Heart right ventricle (tissue), 16 donors: ENCODE results near the gene TGFBR1. TPM values are rescaled to one million over a fixed set of nuclear protein-coding genes. Genes with fewer than 3 reads are reported as not detected.

Experiments
- ATAC-seq, 8 donors: fragments of 200-7000 bp; cut with Tn5 transposase; one replicate each; pipeline ENCODE4 v1.9.1; 2020; ENCODE audit warnings: mild to moderate bottlenecking in 8 of 8, moderate library complexity in 8 of 8, moderate number of reproducible peaks in 1 of 8
- DNase-seq, 2 donors: peaks; one replicate each; pipeline ENCODE4 v3.0.0-alpha.2; 2020
- H3K27ac ChIP-seq, 10 donors: fragments of 200-600 bp; sonication (generic) in 2 of 10; one replicate each; pipeline versions ENCODE4 v1.5.0 to v1.8.0; 2020 to 2022; ENCODE audit warnings: mild to moderate bottlenecking in 3 of 10
- H3K27me3 ChIP-seq, 7 donors: fragments of 200-600 bp; one replicate each; pipeline ENCODE4 v1.8.0; 2021 to 2022; ENCODE audit warnings: mild to moderate bottlenecking in 2 of 7
- H3K36me3 ChIP-seq, 9 donors: fragments of 200-600 bp; sonication (generic) in 1 of 9; one replicate each; pipeline versions ENCODE4 v1.5.0 to v1.8.0; 2020 to 2022; ENCODE audit warnings: mild to moderate bottlenecking in 2 of 9
- H3K4me1 ChIP-seq, 9 donors: fragments of 200-600 bp; sonication (generic) in 1 of 9; one replicate each; pipeline versions ENCODE4 v1.5.0 to v1.8.0; 2020 to 2022; ENCODE audit warnings: mild to moderate bottlenecking in 4 of 9
- H3K4me3 ChIP-seq, 10 donors: fragments of 200-600 bp; sonication (generic) in 2 of 10; one replicate each; pipeline versions ENCODE4 v1.5.0 to v1.8.0; 2020 to 2022; ENCODE audit warnings: mild to moderate bottlenecking in 7 of 10, moderate library complexity in 2 of 10
- H3K9me3 ChIP-seq, 11 donors: fragments of 200-600 bp in 10 of 11; sonication (generic) in 2 of 11; one replicate each; pipeline versions ENCODE4 v1.5.0 to v1.8.0; 2013 to 2022; ENCODE audit warnings: mild to moderate bottlenecking in 2 of 11, control low read depth in 1 of 11, moderate library complexity in 1 of 11
- WGBS, 2 donors: extraction: QIAGEN DNeasy Blood & Tissue Kit; methylation state at CpG; one replicate each; pipeline ENCODE4 v1.1.7; 2013; ENCODE audit warnings: inconsistent platforms in 1 of 2; 5-methylcytosine and 5-hydroxymethylcytosine counted together
- intact Hi-C, 10 donors: fragments of 100-400 bp; cut with DNase I; formaldehyde crosslinking; loops; one replicate each; pipeline versions ENCODE4 v1.11.1 to v1.14.2; 2022
- polyA plus RNA-seq, 2 donors: library from polyadenylated mRNA; stranded (reverse); fragments of 200-250 nt; gene quantifications; one replicate each; pipeline ENCODE4 v1.2.3, GENCODE V29; 2013
- total RNA-seq, 10 donors: library from RNA; stranded (reverse); fragmentation: NEBNext Ultra II Directional in 3 of 10; extraction: Animal tissue kit (Norgen Biotek cat#: 25700) in 3 of 10; gene quantifications; one replicate each; pipeline versions ENCODE4 v1.2.1 to v1.2.4, GENCODE V29; 2021 to 2023
- TF ChIP-seq, protein P1 (sequence below), 9 donors: fragments of 200-600 bp; sonication (generic) in 2 of 9; IDR thresholded peaks; one replicate each; pipeline versions ENCODE4 v1.5.0 to v1.8.0; 2021 to 2022; ENCODE audit warnings: antibody characterized with exemption in 9 of 9, mild to moderate bottlenecking in 5 of 9, moderate library complexity in 1 of 9
- donor health status: Arrhythmogenic right ventricular cardiomyopathy.
- donor health status: ischemic (EF 13 %, LVEDD 7.1; RV severe dilation, severe dysfunction).
- donor health status: healthy with polysubstance abuse.
- donor health status: DM: no; HTN: yes; CAD: no.
- donor health status: DM: no; HTN: no; CAD: no.
- donor health status: ischemic (EF 25% LVEDD 6.9; RV normal size, moderate dysfunction).
- donor health status: ischemic (EF 25% LVEDD 5.7; RV mildly dilated, moderate dysfunction).
- donor health status: healthy.
- donor health status: DM: yes; HTN: yes; CAD: no.
- donor health status: Ischemic cardiomyopathy.
- donor health status: ischemic (EF 35%, LVEDD 5.7; RV mildly dilated, moderate dysfunction).
- donor health status: nonischemic (EF 11% LVEDD 7.7; RV severe dilation, severe dysfunction).
- donor health status: DM: yes; HTN: yes; CAD: no.
- donor health status: PGD.
- donor health status: ischemic (EF 29% LVEDD 5.4; RV normal size, mild dysfunction).
- donor health status: nonischemic (EF 23%, LVEDD 6.1; RV moderate dilation, normal function).

Gene TGFBR1
- total and polyA plus RNA-seq, 12 donors, result 4.9 to 25.4 (median 13.5) TPM

DNA sequence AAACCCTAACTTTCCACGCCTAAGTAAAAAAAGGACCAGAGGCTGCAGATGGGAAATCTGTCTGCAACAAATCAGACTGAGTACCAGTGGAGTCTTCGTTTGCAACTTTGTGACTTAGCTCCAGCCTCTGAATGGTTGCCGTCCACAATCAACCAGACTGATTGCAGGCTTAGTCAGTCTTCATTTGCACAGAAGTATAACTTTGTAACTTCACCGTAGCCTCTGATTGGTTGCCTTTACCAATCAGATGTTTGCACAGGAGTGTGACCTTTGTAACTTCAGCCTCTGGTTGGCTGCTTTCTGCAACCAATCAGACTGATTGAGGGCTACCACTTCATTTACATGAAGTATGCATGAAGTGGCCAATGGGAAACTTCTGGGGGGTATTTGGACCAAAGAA is 53.7 kb downstream of the TGFBR1 start:
- H3K9me3 ChIP-seq, result no peaks in the 10 kb centered on the region
- no peak overlapping the region for H3K4me3 ChIP-seq
- no peaks in the 10 kb centered on the region for H3K36me3 ChIP-seq
- DNase-seq, result no peak
- WGBS, 2 donors, result 65 to 69% methylated on average over 4 of the region's 4 CpGs
- ATAC-seq, result no peak
- TF ChIP-seq, protein P1, sequence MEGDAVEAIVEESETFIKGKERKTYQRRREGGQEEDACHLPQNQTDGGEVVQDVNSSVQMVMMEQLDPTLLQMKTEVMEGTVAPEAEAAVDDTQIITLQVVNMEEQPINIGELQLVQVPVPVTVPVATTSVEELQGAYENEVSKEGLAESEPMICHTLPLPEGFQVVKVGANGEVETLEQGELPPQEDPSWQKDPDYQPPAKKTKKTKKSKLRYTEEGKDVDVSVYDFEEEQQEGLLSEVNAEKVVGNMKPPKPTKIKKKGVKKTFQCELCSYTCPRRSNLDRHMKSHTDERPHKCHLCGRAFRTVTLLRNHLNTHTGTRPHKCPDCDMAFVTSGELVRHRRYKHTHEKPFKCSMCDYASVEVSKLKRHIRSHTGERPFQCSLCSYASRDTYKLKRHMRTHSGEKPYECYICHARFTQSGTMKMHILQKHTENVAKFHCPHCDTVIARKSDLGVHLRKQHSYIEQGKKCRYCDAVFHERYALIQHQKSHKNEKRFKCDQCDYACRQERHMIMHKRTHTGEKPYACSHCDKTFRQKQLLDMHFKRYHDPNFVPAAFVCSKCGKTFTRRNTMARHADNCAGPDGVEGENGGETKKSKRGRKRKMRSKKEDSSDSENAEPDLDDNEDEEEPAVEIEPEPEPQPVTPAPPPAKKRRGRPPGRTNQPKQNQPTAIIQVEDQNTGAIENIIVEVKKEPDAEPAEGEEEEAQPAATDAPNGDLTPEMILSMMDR (IDR thresholded peaks at IDR 0.05), result no peak
- intact Hi-C loops, result no loop called here
- no peak overlapping the region for H3K27ac ChIP-seq
- peaks cover 0 to 5% (median 0%) of the 10 kb centered on the region in 9 donors for H3K4me1 ChIP-seq
- H3K27me3 ChIP-seq, result peaks cover 0 to 7% (median 0%) of the 10 kb centered on the region in 7 donors

DNA sequence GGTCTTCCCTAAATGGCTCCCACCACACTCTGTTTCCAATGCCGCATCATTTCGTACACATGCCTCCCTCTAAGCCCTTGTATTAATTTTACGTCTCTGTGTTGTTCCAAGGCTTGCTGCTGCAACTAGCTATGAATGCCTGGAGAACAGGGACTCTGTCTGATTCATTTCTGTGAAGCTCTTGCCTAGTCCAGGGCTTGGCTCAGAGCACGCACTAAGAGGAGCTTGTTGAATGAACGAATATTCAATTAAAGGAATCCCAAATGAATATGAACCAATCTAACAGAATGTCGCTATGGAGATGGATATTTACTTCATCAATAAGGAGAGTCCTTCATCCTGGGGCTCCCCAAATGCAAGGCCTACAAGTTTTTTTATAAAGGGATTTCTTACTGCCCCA is 55.3 kb downstream of the TGFBR1 start:
- Histone ChIP-seq H3K27me3 (peaks cover 0 to 7% (median 0%) of the 10 kb centered on the region in 7 donors), H3K27ac (no peak overlapping the region), H3K9me3 (no peaks in the 10 kb centered on the region), H3K36me3 (no peaks in the 10 kb centered on the region), H3K4me1 (peaks cover 0 to 5% (median 0%) of the 10 kb centered on the region in 9 donors), H3K4me3 (no peak overlapping the region)
- intact Hi-C loops, result loop anchor here in 1 of 10 donors (10.0 kb wide), 1 partner anchor 1425 kb away; no protein-coding TSS in a partner anchor
- 91% methylated on average over 6 of the region's 6 CpGs for WGBS, 2 donors
- DNase-seq (no peak), ATAC-seq (no peak)
- TF ChIP-seq, protein P1 (IDR thresholded peaks at IDR 0.05), result no peak

DNA sequence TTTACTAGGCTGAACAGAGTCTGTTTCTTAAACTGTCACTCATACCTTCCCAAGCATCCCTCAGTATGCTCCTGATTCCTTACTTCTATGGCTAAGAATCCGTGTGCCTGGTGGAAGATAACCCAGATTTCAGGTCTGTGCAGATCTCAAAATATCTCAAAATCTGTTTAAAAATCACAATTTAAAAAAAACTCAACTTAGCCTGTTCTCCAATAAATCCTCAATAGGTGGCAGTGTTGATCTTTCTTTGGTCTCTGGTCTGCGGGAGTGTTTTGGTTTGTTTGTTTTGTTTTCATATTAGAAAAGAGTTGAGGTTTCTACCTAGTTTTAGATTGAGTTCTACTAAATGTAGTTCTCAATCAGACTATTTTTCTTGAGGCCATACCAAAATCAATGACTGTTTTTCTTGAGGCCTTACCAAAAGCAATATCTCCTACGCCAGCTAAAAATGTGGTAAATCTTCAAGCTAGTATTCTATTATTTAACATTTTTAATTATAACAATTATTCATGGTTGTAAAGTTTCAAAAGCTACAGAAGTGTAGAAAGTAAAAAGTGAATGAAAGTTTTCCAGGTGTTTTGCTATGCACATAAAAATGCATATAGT is 57.9 kb downstream of the TGFBR1 start:
- no peaks in the 10 kb centered on the region for H3K36me3 ChIP-seq
- H3K4me3 ChIP-seq, result no peak overlapping the region
- H3K4me1 ChIP-seq, result peaks cover 0 to 5% (median 0%) of the 10 kb centered on the region in 9 donors
- TF ChIP-seq, protein P1 (IDR thresholded peaks at IDR 0.05), result peak; percentile 12 to 76 (median 61)
- ATAC-seq (no peak), DNase-seq (no peak)
- peaks cover 0 to 1% (median 0%) of the 10 kb centered on the region in 7 donors for H3K27me3 ChIP-seq
- no peaks in the 10 kb centered on the region for H3K9me3 ChIP-seq
- no peak overlapping the region for H3K27ac ChIP-seq
- intact Hi-C loops, result loop anchor here in 1 of 10 donors (10.0 kb wide), 1 partner anchor 1422 kb away; no protein-coding TSS in a partner anchor
- 32 to 35% methylated on average over 3 of the region's 3 CpGs for WGBS, 2 donors

DNA sequence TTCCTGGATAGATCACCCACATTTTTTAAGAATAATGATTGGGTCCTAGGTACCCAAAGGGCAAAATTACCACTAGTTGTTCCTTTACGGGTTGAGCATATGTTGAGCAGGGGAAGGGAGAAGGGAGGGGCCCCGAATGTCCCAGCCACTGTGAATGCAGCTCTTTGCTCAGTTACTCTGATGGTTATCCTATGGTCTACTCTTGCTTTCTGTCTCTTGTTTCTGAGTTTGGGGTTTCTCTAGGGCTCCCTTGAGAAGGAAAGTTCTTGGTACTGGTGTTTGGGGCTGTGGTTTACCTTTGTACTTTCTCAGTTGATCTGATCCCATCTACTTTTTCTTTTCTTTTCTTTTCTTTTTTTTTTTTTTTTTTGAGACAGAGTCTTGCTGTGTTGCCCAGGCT is 61.2 kb downstream of the TGFBR1 start:
- H3K36me3 ChIP-seq, result no peaks in the 10 kb centered on the region
- no peaks in the 10 kb centered on the region for H3K9me3 ChIP-seq

More for the DNA sequence above, 61.2 kb downstream of the TGFBR1 start:
- intact Hi-C loops, result loop anchor here in 1 of 10 donors (10.0 kb wide), 1 partner anchor 1419 kb away; no protein-coding TSS in a partner anchor
- Histone ChIP-seq H3K4me3 (no peak overlapping the region), H3K27me3 (peaks cover 0 to 17% (median 0%) of the 10 kb centered on the region in 7 donors), H3K27ac (no peak overlapping the region), H3K4me1 (no peaks in the 10 kb centered on the region)
- no peak for DNase-seq
- WGBS, 2 donors, result 93 to 96% methylated on average over 2 of the region's 2 CpGs
- TF ChIP-seq, protein P1 (IDR thresholded peaks at IDR 0.05), result no peak
- ATAC-seq, result no peak
